Motor neuron (in vitro differentiated cells): ENCODE measurements around the gene DYNC2H1. TPM values are rescaled to one million over a fixed set of nuclear protein-coding genes. Genes with fewer than 3 reads are reported as not detected.
A peak's percentile ranks its signal among the peaks of the same experiment; 100 is the strongest.
"Not testable (repeated sequence)": the region's sequence is repeated elsewhere in the genome, so short reads cannot be mapped to it uniquely, and the experiment has no call there.

Source experiments
- ATAC-seq, 8 experiments: fragments of 200-7000 bp; cut with Tn5 transposase; replicated peaks in 6 of 8; 2 replicates each; pipeline ENCODE4 v1.8.0; 2021; ENCODE audit warnings: mild to moderate bottlenecking in 8 of 8, moderate library complexity in 8 of 8
- H3K27ac ChIP-seq, 2 donors: fragments of 250-450 bp; sonication (Bioruptor Pico); 2 replicates each; pipeline ENCODE4 v1.9.0; 2021; ENCODE audit warnings: antibody characterized with exemption in 2 of 2, mild to moderate bottlenecking in 2 of 2, moderate library complexity in 1 of 2
- H3K4me1 ChIP-seq, 2 donors: fragments of 250-450 bp; sonication (Bioruptor Pico); replicated peaks in 1 of 2; 2 replicates each; pipeline ENCODE4 v1.6.1; 2021; ENCODE audit warnings: antibody characterized with exemption in 2 of 2, mild to moderate bottlenecking in 2 of 2, moderate library complexity in 1 of 2
- H3K4me3 ChIP-seq, 5 donors: fragments of 250-450 bp; sonication (Bioruptor Pico); 2 replicates each; pipeline ENCODE4 v1.9.0; 2021; ENCODE audit warnings: antibody characterized with exemption in 5 of 5, mild to moderate bottlenecking in 5 of 5, moderate library complexity in 4 of 5
- WGBS, 10 experiments: fragments of 450-650 bp; shearing (Covaris generic); methylation state at CpG; one replicate each; pipeline ENCODE4 v1.0.0; 2022; 5-methylcytosine and 5-hydroxymethylcytosine counted together
- in situ Hi-C, 9 experiments: fragments of 400-800 bp; cut with MboI; loops; one replicate each; pipeline ENCODE4 v1.15.0; 2021; ENCODE audit warnings: low sequenced_read_pairs in 9 of 9, low pct_unique_long_range_greater_than_20kb in 2 of 9; ENCODE audit not compliant: unreplicated experiment in 9 of 9
- total RNA-seq, 8 experiments: library from RNA; unstranded; fragments of 300-600 nt; gene quantifications; 2 replicates each; pipeline versions ENCODE4 v1.2.3 to v1.2.4, GENCODE V29; 2022

The DYNC2H1 gene
- total RNA-seq, 8 experiments from 2014 or later: 19.7 to 51.0 (median 33.2) TPM

- in situ Hi-C loops: no loop called here
- 0 to 100% (median 40%) methylated on average over 1 of the region's 1 CpG; no CpG with 5 or more reads in 2 of the 10 experiments for WGBS, 10 experiments
- Histone ChIP-seq H3K4me1 (no peaks in the 10 kb centered on the region), H3K4me3 (no peak overlapping the region), H3K27ac (no peak overlapping the region)
- peak in 3 of 8 experiments; percentile 30 to 72 (median 61) for ATAC-seq
These were observed 258.9 kb downstream of the DYNC2H1 start for GRCh38 chr11:103368145-103368544.

GRCh38 chr11:103370076-103370475, 260.9 kb downstream of the DYNC2H1 start:
- Histone ChIP-seq H3K4me1 (no peaks in the 10 kb centered on the region), H3K27ac (no peak overlapping the region), H3K4me3 (no peak overlapping the region)
- in situ Hi-C loops: no loop called here
- ATAC-seq: no peak
- 100% methylated on average over 1 of the region's 1 CpG; no CpG with 5 or more reads in 9 of the 10 experiments for WGBS, 10 experiments

- ATAC-seq: no peak
- no peak overlapping the region for H3K4me3 ChIP-seq
- in situ Hi-C loops: no loop called here
- H3K4me1 ChIP-seq: no peaks in the 10 kb centered on the region
- no peak overlapping the region for H3K27ac ChIP-seq
- WGBS, 10 experiments: 75 to 100% (median 100%) methylated on average over 1 to 2 of the region's 2 CpGs; no CpG with 5 or more reads in 5 of the 10 experiments
These were observed 263.7 kb downstream of the DYNC2H1 start for GRCh38 chr11:103372906-103373305.

- WGBS, 10 experiments: 0 to 100% (median 56%) methylated on average over 1 to 3 of the region's 3 CpGs; no CpG with 5 or more reads in 3 of the 10 experiments
- H3K4me1 ChIP-seq, ATAC-seq, in situ Hi-C loops, H3K27ac ChIP-seq, H3K4me3 ChIP-seq: not testable (repeated sequence)
These were observed 265.0 kb downstream of the DYNC2H1 start for GRCh38 chr11:103374227-103374626.

GRCh38 chr11:103378931-103379330, 269.7 kb downstream of the DYNC2H1 start:
- H3K4me3 ChIP-seq: no peak overlapping the region
- H3K4me1 ChIP-seq: no peaks in the 10 kb centered on the region
- H3K27ac ChIP-seq: no peak overlapping the region
- in situ Hi-C loops: no loop called here
- no peak for ATAC-seq
- WGBS, 10 experiments: 48 to 100% (median 92%) methylated on average over 1 to 2 of the region's 2 CpGs

DNA sequence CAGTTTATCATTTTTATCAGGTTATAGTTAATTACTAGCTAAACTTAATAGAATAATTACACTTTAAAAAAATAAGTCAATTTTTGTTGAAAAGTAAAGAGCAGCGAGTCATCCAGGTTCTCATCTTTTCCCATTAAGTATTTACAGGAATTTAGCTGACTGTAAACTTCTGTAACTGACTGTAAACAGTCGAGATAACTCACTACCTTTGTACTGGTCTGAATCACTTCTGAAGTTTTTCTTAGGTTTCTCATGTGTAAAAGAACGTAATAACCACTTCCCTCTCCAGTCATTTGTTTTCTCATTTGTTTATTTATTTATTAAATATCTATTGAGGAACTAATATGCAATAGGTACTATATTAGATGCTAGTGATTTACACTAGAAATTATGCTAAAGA, 270.8 kb downstream of the DYNC2H1 start:
- Histone ChIP-seq H3K4me1 (no peaks in the 10 kb centered on the region), H3K4me3 (no peak overlapping the region), H3K27ac (no peak overlapping the region)
- no peak for ATAC-seq
- in situ Hi-C loops: no loop called here
- WGBS, 10 experiments: 52 to 100% (median 96%) methylated on average over 2 to 3 of the region's 3 CpGs

DNA sequence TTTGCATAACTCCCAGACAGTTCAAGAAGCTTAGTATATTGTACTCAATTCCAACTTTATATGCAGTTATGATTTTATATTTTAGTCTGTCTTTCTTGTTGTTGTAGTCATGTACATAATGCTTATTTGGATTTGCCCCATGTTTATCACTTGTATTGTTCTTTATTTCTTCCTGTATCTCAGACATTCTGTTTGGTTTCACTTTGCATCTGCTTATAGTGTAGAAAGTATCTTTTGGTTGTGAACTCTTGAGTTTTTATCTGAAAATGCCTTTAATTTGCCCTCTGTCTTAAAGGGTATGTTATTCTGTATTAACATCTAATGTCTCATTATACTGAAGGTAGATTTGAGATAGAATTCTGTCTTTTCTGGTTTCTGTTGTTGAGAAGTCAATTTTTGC, 275.4 kb downstream of the DYNC2H1 start:
- no peaks in the 10 kb centered on the region for H3K4me1 ChIP-seq

GRCh38 chr11:103395612-103396011, 286.4 kb downstream of the DYNC2H1 start:
- no peak for ATAC-seq
- WGBS, 10 experiments: 20 to 100% (median 67%) methylated on average over 1 to 2 of the region's 2 CpGs
- no peak overlapping the region for H3K4me3 ChIP-seq

More for the DNA sequence above, 275.4 kb downstream of the DYNC2H1 start:
- no peak for ATAC-seq
- H3K4me3 ChIP-seq: no peak overlapping the region
- in situ Hi-C loops: no loop called here
- no peak overlapping the region for H3K27ac ChIP-seq

DNA sequence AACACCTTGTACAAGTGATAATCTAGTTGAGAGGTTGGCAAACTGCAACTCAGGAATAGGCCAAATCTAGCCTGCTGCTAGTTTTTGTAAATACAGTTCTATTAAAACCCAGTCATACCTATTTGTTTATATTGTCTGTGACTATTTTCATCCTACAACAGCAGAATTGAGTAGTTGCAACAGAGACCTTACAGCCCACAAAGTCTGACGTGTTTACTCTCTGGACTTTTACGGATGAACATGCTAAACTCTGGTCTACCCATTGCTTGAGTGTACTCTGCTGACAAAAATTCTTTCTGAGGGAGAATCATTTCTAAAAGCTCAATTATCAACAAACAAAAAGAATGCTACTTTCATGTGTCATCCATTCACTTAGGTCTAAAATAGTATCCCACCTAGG, 287.0 kb downstream of the DYNC2H1 start:
- ATAC-seq: no peak
- 60 to 100% (median 97%) methylated on average over 1 to 2 of the region's 2 CpGs; no CpG with 5 or more reads in 2 of the 10 experiments for WGBS, 10 experiments
- Histone ChIP-seq H3K4me3 (no peak overlapping the region), H3K4me1 (no peaks in the 10 kb centered on the region), H3K27ac (no peak overlapping the region)
- in situ Hi-C loops: no loop called here

More at GRCh38 chr11:103395612-103396011, 286.4 kb downstream of the DYNC2H1 start:
- Histone ChIP-seq H3K4me1 (no peaks in the 10 kb centered on the region), H3K27ac (no peak overlapping the region)
- in situ Hi-C loops: no loop called here

DNA sequence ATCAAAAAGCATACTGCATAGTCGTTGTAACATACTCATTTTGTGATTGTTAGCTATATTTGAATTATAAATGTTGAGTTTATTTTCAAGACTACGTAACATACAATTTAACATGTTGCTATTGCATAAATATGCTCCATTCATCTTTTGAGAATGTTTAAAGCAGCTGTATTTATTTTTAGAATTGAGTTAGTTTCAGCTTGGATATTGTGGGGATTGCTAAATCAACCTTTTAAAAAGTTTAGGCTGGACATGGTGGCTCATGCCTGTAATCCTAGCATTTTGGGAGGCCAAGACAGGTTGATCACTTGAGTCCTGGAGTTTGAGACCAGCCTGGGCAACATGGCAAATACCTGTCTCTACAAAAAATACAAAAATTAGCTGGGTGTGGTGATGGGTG, 288.1 kb downstream of the DYNC2H1 start:
- Histone ChIP-seq H3K4me3 (no peak overlapping the region), H3K27ac (no peak overlapping the region), H3K4me1 (no peaks in the 10 kb centered on the region)
- ATAC-seq: no peak
- 17 to 100% (median 45%) methylated on average over 1 to 2 of the region's 2 CpGs; no CpG with 5 or more reads in 1 of the 10 experiments for WGBS, 10 experiments
- in situ Hi-C loops: no loop called here

DNA sequence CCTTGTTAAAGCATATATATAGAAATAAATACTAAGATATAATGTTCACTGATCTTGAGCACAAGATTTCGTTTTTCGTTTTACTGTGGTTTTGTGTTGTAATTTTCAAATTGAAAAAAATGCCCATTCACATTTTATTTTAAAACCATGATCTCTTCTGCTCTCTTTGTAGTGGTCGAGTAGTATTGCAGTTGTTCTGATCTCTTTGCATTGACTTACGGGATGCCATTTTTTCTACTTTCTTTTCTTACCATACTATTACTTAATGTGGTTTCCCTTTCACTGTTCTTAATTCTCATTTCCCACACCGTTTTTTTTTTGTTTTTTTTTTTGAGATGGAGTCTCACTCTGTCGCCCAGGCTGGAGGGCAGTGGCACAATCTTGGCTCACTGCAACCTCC, 289.6 kb downstream of the DYNC2H1 start:
- in situ Hi-C loops: no loop called here
- ATAC-seq: no peak
- no peaks in the 10 kb centered on the region for H3K4me1 ChIP-seq
- H3K4me3 ChIP-seq: no peak overlapping the region
- H3K27ac ChIP-seq: no peak overlapping the region
- WGBS, 10 experiments: 72 to 100% (median 83%) methylated on average over 3 to 6 of the region's 6 CpGs

GRCh38 chr11:103406357-103406756, 297.1 kb downstream of the DYNC2H1 start:
- in situ Hi-C loops: no loop called here
- WGBS, 10 experiments: 80 to 100% (median 97%) methylated on average over 2 to 3 of the region's 3 CpGs
- no peak overlapping the region for H3K27ac ChIP-seq
- no peak for ATAC-seq
- H3K4me1 ChIP-seq: no peaks in the 10 kb centered on the region
- H3K4me3 ChIP-seq: no peak overlapping the region

DNA sequence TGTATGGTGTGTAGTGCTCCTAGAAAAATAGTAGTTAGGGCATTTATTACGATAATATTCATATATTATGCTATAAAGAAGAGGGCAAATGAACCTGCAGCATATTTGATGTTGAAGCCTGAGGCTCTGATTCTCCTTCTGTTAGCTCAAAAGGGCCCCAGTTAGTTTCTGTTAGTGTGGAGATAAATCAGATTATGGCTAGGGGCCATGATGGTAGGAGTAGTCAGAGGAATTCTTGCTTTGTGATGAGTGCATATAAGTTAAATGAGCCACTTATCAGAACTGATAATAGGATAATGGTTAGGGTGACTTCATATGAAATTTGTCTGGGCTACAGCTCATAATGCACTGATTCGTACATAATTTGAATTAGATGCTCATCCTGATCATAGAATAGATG, 298.4 kb downstream of the DYNC2H1 start:
- in situ Hi-C loops: no loop called here
- Histone ChIP-seq H3K4me1 (no peaks in the 10 kb centered on the region), H3K27ac (no peak overlapping the region), H3K4me3 (no peak overlapping the region)
- WGBS, 10 experiments: 80 to 100% (median 92%) methylated on average over 1 to 2 of the region's 2 CpGs; no CpG with 5 or more reads in 2 of the 10 experiments
- ATAC-seq: peak in 1 of 8 experiments; percentile 34

- ATAC-seq: no peak
- Histone ChIP-seq H3K4me3 (no peak overlapping the region), H3K4me1 (no peaks in the 10 kb centered on the region), H3K27ac (no peak overlapping the region)
- in situ Hi-C loops: no loop called here
- WGBS, 10 experiments: 8 to 100% (median 83%) methylated on average over 1 of the region's 1 CpG; no CpG with 5 or more reads in 1 of the 10 experiments
These were observed 304.2 kb downstream of the DYNC2H1 start for GRCh38 chr11:103413266-103413888.
